NCI-H446 treated with DMSO at 0.1 percent for 48 hours (cell line): Measurements from ENCODE around the gene SRGAP1.
"Not testable (repeated sequence)": the region's sequence is repeated elsewhere in the genome, so short reads cannot be mapped to it uniquely, and the experiment has no call there.

Source experiments
- DNase-seq: peaks from one replicate; lab custom pipeline; 2025; lab: John Stamatoyannopoulos, UW

The SRGAP1 gene

GRCh38 chr12:63869656-63870055 is 25.2 kb downstream of the SRGAP1 start:
- DNase-seq = no peak

GRCh38 chr12:63870838-63871237 is 26.3 kb downstream of the SRGAP1 start:
- no peak for DNase-seq

GRCh38 chr12:63874897-63875480 is 30.5 kb downstream of the SRGAP1 start:
- DNase-seq = no peak

GRCh38 chr12:63875703-63876102 is 31.2 kb downstream of the SRGAP1 start:
- DNase-seq = no peak

- DNase-seq = no peak
Measured at GRCh38 chr12:63876980-63877379, 32.5 kb downstream of the SRGAP1 start.

GRCh38 chr12:63877693-63878092 is 33.2 kb downstream of the SRGAP1 start:
- DNase-seq = no peak

- DNase-seq = not testable (repeated sequence)
Measured at GRCh38 chr12:63880235-63880634, 35.7 kb downstream of the SRGAP1 start.

- no peak for DNase-seq
Measured at GRCh38 chr12:63880742-63881263, 36.3 kb downstream of the SRGAP1 start.

- peak; percentile 63 for DNase-seq
Measured at GRCh38 chr12:63882844-63883243, 38.3 kb downstream of the SRGAP1 start.

- DNase-seq = no peak
Measured at GRCh38 chr12:63885401-63885800, 40.9 kb downstream of the SRGAP1 start.

- no peak for DNase-seq
Measured at GRCh38 chr12:63888908-63889635, 44.6 kb downstream of the SRGAP1 start.

GRCh38 chr12:63889721-63890509 is 45.4 kb downstream of the SRGAP1 start:
- DNase-seq = no peak

GRCh38 chr12:63893170-63893569 is 48.7 kb downstream of the SRGAP1 start:
- DNase-seq = no peak

GRCh38 chr12:63894132-63894531 is 49.6 kb downstream of the SRGAP1 start:
- no peak for DNase-seq

- no peak for DNase-seq
Measured at GRCh38 chr12:63895841-63896240, 51.3 kb downstream of the SRGAP1 start.

- DNase-seq = no peak
Measured at GRCh38 chr12:63897931-63898330, 53.4 kb downstream of the SRGAP1 start.

- no peak for DNase-seq
Measured at GRCh38 chr12:63898764-63899337, 54.4 kb downstream of the SRGAP1 start.

- peak; percentile 35 for DNase-seq
Measured at GRCh38 chr12:63899396-63899795, 54.9 kb downstream of the SRGAP1 start.

GRCh38 chr12:63900922-63901793 is 56.7 kb downstream of the SRGAP1 start:
- no peak for DNase-seq

GRCh38 chr12:63904653-63905052 is 60.2 kb downstream of the SRGAP1 start:
- no peak for DNase-seq

GRCh38 chr12:63905544-63905943 is 61.0 kb downstream of the SRGAP1 start:
- DNase-seq = no peak
